ENCODE results near the gene UBE2O.

DNA sequence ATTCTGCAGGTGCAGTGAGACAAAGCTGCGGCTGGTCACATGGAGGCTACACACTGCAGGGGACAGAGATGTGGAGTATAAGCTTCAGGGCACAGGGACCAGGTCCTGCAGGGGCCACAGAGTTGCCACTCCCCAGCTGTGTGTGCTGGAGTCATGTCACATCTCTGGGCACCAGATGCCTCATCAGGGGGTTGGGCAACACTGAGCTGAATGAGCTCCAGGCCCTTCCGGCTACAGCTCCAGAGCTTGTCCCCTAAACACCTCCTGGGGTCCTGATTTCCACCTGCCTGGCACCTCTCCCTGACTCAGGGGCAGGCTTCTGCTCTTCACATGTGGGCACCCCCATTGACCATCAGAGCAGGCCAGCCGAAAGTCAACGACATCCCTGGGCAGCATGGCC, 36.1 kb downstream of the UBE2O start:
- TF ChIP-seq CTCF (IDR thresholded peaks at IDR 0.05), result no peak
- TF ChIP-seq POLR2A (IDR thresholded peaks at IDR 0.05), result no peak
- no peak for TF ChIP-seq EP300 (IDR thresholded peaks at IDR 0.05)

All from ovary (tissue), 3 donors.